Measurements from ENCODE around the gene USO1. TPM values are rescaled to one million over a fixed set of nuclear protein-coding genes. Genes with fewer than 3 reads are reported as not detected.

USO1 gene
- total and polyA plus RNA-seq, 2 experiments from 2014 or later = 74.2 to 117 TPM

GRCh38 chr4:75717408-75717807 is 7.0 kb upstream of the USO1 start:
- no peaks in the 10 kb centered on the region for H3K9me3 ChIP-seq (ENCODE audit: low read depth)

DNA sequence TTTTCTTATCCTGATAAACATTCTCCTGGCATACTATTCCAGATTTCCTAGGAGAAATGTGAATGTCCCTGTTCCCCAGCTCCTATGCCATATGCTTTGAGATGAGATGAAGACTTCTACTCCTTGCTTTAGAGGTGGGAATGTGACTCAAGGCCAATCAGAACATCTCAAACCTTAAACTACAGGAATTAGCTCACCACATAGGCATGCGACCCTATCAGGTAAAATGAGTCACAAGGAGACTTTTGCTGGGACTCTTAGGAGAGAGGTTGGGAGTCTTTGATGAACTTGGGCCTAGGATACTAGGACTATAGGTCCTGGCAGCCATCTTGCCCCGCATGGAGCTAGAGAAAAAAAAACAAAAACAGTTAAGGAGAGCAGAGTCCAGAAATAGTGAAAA is 5.8 kb upstream of the USO1 start:
- in situ Hi-C loops (cut with MboI) = no loop called here

More at GRCh38 chr4:75717408-75717807, 7.0 kb upstream of the USO1 start:
- in situ Hi-C loops (cut with MboI) = no loop called here
- no peak overlapping the region for H3K4me2 ChIP-seq (ENCODE audit: unreplicated experiment)
- no peak for DNase-seq
- H3K27ac ChIP-seq = no peak overlapping the region
- no peak overlapping the region for H3K4me3 ChIP-seq
- H4K20me1 ChIP-seq (ENCODE audit: insufficient read depth) = no peaks in the 10 kb centered on the region
- no peaks in the 10 kb centered on the region for H3K36me3 ChIP-seq (ENCODE audit: low read depth)
- peaks cover 27% of the 10 kb centered on the region for H3K4me1 ChIP-seq (ENCODE audit: insufficient read depth)
- WGBS, 2 experiments (ENCODE audit: low coverage in 1 of 2, low lambda C conversion rate in 2 of 2, missing lambda C conversion rate in 2 of 2) = 87 to 96% methylated on average over 1 of the region's 1 CpG
- H2AFZ ChIP-seq = no peak overlapping the region
- peaks cover 34% of the 10 kb centered on the region for H3F3A ChIP-seq (ENCODE audit: insufficient read depth)
- TF ChIP-seq EZH2phosphoT487 (IDR thresholded peaks at IDR 0.05; ENCODE audit: insufficient read depth, low read depth) (no peak), EZH2 (IDR thresholded peaks at IDR 0.05; ENCODE audit: insufficient read depth, poor library complexity, severe bottlenecking) (no peak)
- peaks cover 47% of the 10 kb centered on the region for H3K79me2 ChIP-seq (ENCODE audit: insufficient read depth)
- H3K9me2 ChIP-seq (ENCODE audit: insufficient read depth) = no peaks in the 10 kb centered on the region
- no peak overlapping the region for H3K9ac ChIP-seq
- H3K27me3 ChIP-seq (replicated peaks; ENCODE audit: insufficient read depth) = no peaks in the 10 kb centered on the region

DNA sequence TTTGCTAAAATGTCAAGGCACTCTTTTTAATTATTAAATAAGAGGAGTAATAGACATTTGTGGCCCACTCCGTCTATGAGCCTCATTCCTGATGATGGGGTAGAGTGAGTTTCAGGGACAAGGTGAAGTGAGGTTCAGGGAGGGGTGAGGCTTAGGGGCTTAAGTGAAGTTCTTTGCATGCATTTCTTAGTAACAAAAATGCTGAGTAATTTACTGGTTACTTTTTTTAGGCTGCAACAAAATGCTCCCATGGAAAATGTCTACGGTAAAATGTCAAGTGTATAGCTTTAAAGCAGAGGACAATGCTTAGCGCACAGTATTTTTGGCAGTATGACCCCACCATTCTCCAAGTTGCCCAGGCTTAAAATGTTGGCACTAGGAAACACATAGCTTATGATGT is 2.0 kb upstream of the USO1 start:
- peaks cover 20% of the 10 kb centered on the region for H3K4me1 ChIP-seq (ENCODE audit: insufficient read depth)
- H3K9ac ChIP-seq = no peak overlapping the region; the same call in 1 of the 2 replicates
- TF ChIP-seq EZH2phosphoT487 (IDR thresholded peaks at IDR 0.05; ENCODE audit: insufficient read depth, low read depth) (no peak), EZH2 (IDR thresholded peaks at IDR 0.05; ENCODE audit: insufficient read depth, poor library complexity, severe bottlenecking) (no peak)
- H3K4me2 ChIP-seq (ENCODE audit: unreplicated experiment) = no peak overlapping the region
- H2AFZ ChIP-seq = no peak overlapping the region
- H3F3A ChIP-seq (ENCODE audit: insufficient read depth) = peaks cover 14% of the 10 kb centered on the region
- no peaks in the 10 kb centered on the region for H3K9me3 ChIP-seq (ENCODE audit: low read depth)
- no peaks in the 10 kb centered on the region for H3K27me3 ChIP-seq (replicated peaks; ENCODE audit: insufficient read depth)
- H3K9me2 ChIP-seq (ENCODE audit: insufficient read depth) = no peaks in the 10 kb centered on the region
- H3K79me2 ChIP-seq (ENCODE audit: insufficient read depth) = peaks cover 60% of the 10 kb centered on the region
- peak overlapping the region; percentile 97; the same call in 1 of the 2 replicates for H3K27ac ChIP-seq
- H3K36me3 ChIP-seq (ENCODE audit: low read depth) = no peaks in the 10 kb centered on the region
- in situ Hi-C loops (cut with MboI) = no loop called here
- 65 to 68% methylated on average over 3 of the region's 3 CpGs for WGBS, 2 experiments (ENCODE audit: low coverage in 1 of 2, low lambda C conversion rate in 2 of 2, missing lambda C conversion rate in 2 of 2)
- H4K20me1 ChIP-seq (ENCODE audit: insufficient read depth) = no peaks in the 10 kb centered on the region
- DNase-seq = no peak
- H3K4me3 ChIP-seq = no peak overlapping the region

More for the DNA sequence above, 5.8 kb upstream of the USO1 start:
- peaks cover 34% of the 10 kb centered on the region for H3K4me1 ChIP-seq (ENCODE audit: insufficient read depth)
- no peaks in the 10 kb centered on the region for H3K9me2 ChIP-seq (ENCODE audit: insufficient read depth)
- H3K4me2 ChIP-seq (ENCODE audit: unreplicated experiment) = no peak overlapping the region
- 94 to 98% methylated on average over 2 of the region's 2 CpGs for WGBS, 2 experiments (ENCODE audit: low coverage in 1 of 2, low lambda C conversion rate in 2 of 2, missing lambda C conversion rate in 2 of 2)
- H3K36me3 ChIP-seq (ENCODE audit: low read depth) = no peaks in the 10 kb centered on the region
- H4K20me1 ChIP-seq (ENCODE audit: insufficient read depth) = no peaks in the 10 kb centered on the region
- no peaks in the 10 kb centered on the region for H3K9me3 ChIP-seq (ENCODE audit: low read depth)
- no peak overlapping the region for H3K4me3 ChIP-seq
- peaks cover 41% of the 10 kb centered on the region for H3K79me2 ChIP-seq (ENCODE audit: insufficient read depth)
- H3F3A ChIP-seq (ENCODE audit: insufficient read depth) = peaks cover 34% of the 10 kb centered on the region
- no peak for DNase-seq
- no peak for TF ChIP-seq EZH2phosphoT487 (IDR thresholded peaks at IDR 0.05; ENCODE audit: insufficient read depth, low read depth)
- no peak for TF ChIP-seq EZH2 (IDR thresholded peaks at IDR 0.05; ENCODE audit: insufficient read depth, poor library complexity, severe bottlenecking)
- H3K27me3 ChIP-seq (replicated peaks; ENCODE audit: insufficient read depth) = no peaks in the 10 kb centered on the region
- no peak overlapping the region for H2AFZ ChIP-seq
- H3K9ac ChIP-seq = no peak overlapping the region
- H3K27ac ChIP-seq = no peak overlapping the region

DNA sequence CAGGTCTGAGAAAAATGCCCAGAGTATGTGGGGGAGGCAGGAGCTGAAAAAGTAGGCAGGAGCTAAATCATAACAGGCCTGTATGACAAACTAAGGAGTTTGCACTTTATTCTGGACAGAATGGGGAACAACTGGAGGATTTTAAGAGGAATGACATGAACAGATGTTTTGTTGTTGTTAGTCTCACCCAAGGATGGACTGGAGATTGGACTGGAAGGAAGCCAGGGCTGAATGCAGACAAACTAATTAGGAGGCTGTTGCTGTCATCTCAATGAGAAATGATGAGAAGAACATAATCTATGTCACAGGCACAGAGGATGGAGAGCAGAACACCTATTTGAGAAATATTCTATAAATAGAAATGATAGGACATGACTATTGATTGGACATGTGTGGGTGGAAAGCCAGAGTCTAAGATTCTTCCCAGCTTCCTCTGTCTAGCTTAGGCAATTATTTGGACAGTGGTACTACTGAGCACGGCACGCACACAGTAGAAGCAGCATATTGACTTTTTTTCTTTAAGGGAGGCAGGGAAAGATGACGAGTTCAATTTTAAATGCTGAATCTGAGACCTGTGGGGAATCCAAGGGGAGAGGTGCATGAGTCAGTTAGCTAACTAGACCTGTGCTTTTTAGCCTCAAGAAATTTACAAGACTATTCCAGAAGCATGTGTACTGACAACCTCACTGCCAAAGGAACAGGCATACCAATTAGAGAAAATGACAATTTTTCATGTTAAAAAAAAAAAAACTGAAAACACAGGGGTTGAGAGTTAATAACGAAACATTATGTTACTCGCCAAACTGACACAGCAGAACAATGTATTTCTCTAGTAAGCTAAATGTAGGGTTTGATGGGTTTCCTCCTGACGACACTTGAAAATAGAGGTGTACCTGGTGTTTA is 963 bp upstream of the USO1 start:
- peaks cover 14% of the 10 kb centered on the region for H3F3A ChIP-seq (ENCODE audit: insufficient read depth)
- H3K27me3 ChIP-seq (replicated peaks; ENCODE audit: insufficient read depth) = no peaks in the 10 kb centered on the region
- peak overlapping the region; percentile 97 for H3K27ac ChIP-seq
- no peak for TF ChIP-seq EZH2 (IDR thresholded peaks at IDR 0.05; ENCODE audit: insufficient read depth, poor library complexity, severe bottlenecking)
- TF ChIP-seq EZH2phosphoT487 (IDR thresholded peaks at IDR 0.05; ENCODE audit: insufficient read depth, low read depth) = no peak
- no peaks in the 10 kb centered on the region for H4K20me1 ChIP-seq (ENCODE audit: insufficient read depth)
- peaks cover 28% of the 10 kb centered on the region for H3K4me1 ChIP-seq (ENCODE audit: insufficient read depth)
- H3K4me2 ChIP-seq (ENCODE audit: unreplicated experiment) = peak overlapping the region; percentile 96
- peak overlapping the region; percentile 87 for H3K4me3 ChIP-seq
- peaks cover 70% of the 10 kb centered on the region for H3K79me2 ChIP-seq (ENCODE audit: insufficient read depth)
- peak overlapping the region; percentile 99 for H3K9ac ChIP-seq
- no peaks in the 10 kb centered on the region for H3K9me3 ChIP-seq (ENCODE audit: low read depth)
- H2AFZ ChIP-seq = peak overlapping the region; percentile 93
- in situ Hi-C loops (cut with MboI) = no loop called here
- WGBS, 2 experiments (ENCODE audit: low coverage in 1 of 2, low lambda C conversion rate in 2 of 2, missing lambda C conversion rate in 2 of 2) = 1 to 2% methylated on average over 6 of the region's 6 CpGs
- peak; percentile 90 for DNase-seq
- no peaks in the 10 kb centered on the region for H3K36me3 ChIP-seq (ENCODE audit: low read depth)
- no peaks in the 10 kb centered on the region for H3K9me2 ChIP-seq (ENCODE audit: insufficient read depth)
